Urothelium cell line (cell line): ENCODE data around the gene KIF1B.

ENCODE experiments used
- DNase-seq: peaks from one replicate; pipeline ENCODE4 v3.0.0; 2011; ENCODE audit warnings: low spot score, mixed read lengths
- FAIRE-seq: peaks from 2 replicates; lab custom pipeline; 2011; peaks lifted over from hg19 to GRCh38; lab: Jason Lieb, UNC

The KIF1B gene

DNA sequence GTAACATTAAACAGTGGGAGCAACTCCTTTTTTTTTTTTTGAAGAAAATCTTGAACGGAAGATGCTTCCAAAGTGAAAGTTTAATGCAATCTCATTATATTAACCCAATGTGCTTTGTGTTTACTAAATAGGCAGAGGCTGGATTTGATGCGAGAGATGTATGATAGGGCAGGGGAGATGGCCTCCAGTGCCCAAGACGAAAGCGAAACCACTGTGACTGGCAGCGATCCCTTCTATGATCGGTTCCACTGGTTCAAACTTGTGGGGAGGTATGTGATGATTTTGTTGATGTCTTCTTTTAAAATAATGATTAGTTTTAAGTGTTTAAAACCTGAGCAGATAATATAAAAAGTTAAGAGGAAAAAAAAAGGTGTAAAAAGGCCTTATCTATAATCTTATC, 114.3 kb downstream of the KIF1B start:
- no peak for FAIRE-seq

DNA sequence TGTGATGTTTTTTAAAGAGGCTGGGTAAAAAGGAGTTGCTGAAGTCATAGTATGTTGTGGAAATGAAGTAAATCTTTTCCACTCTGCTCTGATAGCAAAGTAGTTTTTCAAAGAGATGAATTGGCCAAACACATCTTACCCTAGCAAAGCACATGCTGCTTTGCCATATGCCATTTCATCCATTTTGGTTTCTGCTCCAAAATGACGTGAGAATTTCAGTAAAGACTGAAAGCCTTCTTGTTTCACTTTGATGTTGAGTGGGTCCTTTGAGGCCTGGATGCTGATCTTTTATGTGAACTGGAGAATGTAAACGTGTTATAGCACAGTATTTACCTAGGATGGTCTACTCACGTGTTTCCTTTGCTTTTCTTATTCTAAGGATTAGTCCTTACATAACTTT, 115.2 kb downstream of the KIF1B start:
- FAIRE-seq, result no peak
- DNase-seq, result no peak

More for the DNA sequence above, 114.3 kb downstream of the KIF1B start:
- DNase-seq, result no peak

DNA sequence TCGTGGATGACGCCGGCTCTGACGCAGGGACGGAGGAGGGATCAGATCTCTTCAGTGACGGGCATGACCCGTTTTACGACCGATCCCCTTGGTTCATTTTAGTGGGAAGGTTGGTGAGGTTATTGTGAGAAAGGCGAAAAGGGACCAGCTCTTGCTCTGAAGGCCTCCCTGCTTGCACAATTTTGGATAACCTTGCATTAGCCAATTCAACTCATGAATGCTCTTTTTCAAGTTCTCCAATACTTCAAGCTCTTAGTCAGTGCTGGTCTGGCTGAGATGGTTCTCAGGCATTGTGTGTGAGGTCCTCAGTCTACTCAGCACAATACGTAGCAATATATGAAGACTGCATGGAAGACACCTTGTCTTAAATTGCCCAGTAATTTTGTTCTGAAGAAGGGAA, 115.9 kb downstream of the KIF1B start:
- FAIRE-seq (no peak), DNase-seq (no peak)

DNA sequence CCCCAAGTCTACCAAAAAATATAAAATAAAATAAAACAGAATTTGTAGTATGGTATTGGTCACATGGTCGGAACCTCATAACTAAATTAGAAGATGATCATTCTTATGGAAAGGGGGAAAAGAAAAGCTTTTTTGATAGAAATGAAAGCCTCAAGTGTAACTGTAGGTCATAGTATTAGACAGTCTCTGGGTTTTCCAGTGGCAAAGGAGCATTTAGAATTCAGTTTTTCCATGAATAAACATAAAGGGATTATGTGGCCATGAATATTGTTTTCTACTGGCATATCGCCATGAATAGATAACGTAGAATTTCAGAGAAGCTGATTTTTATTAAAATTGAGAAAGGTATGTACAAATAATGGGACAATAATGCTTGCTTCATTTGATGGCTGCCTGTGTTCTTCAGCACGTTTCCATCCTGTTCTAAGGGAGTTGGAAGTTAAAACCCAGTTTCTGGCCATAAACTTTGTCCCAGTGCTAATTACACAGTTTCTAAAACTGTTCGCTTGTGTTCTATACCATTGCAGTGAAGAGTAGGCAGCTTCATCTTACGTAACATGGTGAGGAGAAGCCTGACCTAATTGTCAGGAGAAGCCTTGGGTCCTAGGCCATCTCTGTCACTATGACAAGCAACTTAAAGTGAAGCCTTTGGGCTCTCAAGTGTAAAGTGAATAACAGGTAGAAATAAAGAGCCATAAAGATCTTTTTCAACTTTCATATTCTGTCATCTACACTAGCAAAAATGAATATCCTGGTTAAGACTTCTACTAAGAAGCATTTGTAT, 118.0 kb downstream of the KIF1B start:
- DNase-seq, result no peak
- no peak for FAIRE-seq

DNA sequence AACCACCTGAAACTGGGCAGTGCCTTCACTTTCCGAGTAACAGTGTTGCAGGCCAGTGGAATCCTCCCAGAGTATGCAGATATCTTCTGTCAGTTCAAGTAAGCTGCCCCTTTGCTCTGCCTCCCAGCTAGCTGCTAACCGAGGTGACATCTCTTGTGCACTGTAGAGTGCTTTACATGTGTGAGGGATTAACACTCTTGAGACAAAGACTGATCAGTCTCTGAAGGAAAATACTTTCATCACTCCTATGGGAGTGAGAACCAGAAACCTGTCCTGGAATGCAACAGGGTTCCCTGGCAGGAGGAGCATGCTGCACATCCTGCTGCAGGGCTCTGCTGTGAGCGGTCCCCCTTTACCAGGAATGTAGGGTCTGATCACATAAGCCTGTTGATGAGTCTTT, 127.1 kb downstream of the KIF1B start:
- no peak for FAIRE-seq
- DNase-seq, result no peak

DNA sequence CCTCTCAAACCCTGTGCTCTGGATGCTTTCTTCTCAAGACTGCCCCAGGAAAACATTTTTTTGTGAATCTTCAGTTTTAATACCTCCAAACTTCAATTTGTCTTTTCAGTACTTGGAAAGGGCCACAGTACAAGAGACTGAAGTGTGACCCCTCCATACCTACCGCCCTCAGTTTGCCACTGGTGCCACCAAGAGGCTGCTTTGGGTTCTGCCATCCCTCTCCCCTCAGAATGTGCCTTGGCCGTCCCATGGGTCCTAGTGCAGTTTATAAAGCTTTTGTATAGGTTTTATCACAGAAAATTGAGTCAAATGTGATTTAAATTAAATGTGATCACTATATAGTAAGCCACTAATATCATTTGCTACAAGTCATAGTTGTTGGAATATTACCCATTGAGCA, 127.7 kb downstream of the KIF1B start:
- DNase-seq (peak; percentile 61), FAIRE-seq (no peak)

DNA sequence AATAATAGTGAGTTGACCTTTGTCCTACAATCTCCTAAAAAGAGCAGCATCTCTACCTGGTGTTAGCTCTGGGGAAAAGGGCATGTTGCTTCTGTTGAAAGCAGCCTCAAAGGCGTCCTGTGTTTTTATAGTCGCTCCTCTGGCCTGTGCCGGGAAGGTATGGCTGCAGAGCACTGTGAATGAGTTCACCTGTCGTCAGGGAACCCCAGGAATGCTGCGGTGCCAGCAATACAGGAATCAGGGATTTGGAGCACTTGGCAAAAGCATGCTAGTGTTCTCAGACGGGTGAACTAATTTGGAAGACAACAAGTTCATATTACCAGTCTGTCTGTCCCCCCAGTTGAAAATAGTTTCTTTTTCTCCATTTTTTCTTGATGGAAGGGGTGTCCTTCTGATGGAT, 128.2 kb downstream of the KIF1B start:
- no peak for DNase-seq

DNA sequence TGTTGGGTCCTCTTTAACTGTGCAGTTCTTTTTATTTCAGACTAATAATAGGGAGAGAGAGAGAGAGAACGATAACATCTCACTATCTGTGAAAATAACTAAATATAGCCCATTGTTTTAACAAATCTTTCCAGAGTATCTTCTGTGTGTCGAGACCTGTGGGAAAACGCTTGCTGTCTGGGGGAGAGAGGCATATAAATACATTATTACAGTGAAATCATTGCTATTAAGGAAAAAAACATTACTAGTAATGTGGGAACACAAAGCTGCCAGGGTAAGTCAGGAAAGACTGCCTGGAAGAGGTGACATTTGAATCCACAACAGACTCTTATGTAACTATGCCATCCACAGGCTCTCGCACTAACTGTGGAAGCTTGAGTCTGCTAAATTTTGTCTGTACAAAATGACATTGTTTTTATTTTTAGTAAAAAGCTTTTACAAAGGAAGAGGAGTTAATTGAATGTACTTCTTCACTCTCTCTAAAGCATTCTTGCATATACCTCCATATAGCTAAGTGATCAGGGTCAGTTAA, 128.7 kb downstream of the KIF1B start:
- DNase-seq (no peak), FAIRE-seq (no peak)

More for the DNA sequence above, 128.2 kb downstream of the KIF1B start:
- FAIRE-seq, result no peak

DNA sequence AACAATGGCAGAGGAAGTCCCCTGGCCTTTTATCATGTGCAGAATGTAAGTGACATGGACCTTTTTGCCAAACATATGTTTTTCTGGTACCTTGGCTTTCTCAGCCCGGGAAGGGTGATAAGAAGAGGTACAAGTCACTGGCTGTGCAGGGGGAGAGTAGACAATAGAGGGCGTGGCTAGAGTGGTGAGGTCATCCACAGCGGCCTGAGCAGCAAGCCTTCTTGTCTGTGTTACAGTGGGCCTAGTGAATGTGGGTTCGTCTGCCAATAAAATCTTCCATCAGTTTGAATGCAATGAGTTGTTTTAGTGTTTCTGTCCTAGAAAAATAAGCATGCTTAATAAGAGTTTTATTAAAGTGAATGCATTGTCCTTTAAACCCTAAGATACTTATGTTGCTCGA, 129.4 kb downstream of the KIF1B start:
- DNase-seq (peak; percentile 82), FAIRE-seq (no peak)

DNA sequence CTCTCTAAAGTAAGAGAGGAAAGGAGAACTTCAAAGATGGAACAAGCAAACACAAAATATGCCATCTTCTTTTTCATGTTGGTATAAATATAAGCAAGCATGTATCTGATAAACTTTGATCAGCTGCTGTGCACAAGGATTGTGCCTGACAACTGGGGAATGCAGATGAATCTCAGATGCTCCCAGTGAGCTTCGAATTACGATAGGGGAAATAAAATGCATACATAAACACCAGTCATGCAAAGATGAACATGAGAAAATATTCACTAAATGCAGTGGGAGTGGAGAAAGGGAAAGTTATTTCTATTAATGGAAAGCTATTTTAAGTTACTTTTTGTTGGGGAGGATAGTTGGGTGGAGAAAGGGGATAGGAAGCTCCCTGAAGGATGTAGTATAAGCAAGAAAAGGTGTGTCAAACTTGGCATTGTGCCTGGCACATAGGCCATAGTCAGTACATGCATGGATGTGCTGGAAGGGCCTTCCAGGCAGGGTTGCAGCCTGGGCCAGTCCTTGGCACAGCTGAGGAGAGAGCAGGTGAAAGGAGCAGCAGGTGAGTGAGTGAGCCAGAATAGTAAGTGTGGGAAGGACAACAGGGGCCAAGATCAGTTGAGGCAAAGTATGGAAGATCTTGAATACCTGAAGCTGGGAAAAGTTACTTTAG, 130.7 kb downstream of the KIF1B start:
- FAIRE-seq (no peak), DNase-seq (no peak)

DNA sequence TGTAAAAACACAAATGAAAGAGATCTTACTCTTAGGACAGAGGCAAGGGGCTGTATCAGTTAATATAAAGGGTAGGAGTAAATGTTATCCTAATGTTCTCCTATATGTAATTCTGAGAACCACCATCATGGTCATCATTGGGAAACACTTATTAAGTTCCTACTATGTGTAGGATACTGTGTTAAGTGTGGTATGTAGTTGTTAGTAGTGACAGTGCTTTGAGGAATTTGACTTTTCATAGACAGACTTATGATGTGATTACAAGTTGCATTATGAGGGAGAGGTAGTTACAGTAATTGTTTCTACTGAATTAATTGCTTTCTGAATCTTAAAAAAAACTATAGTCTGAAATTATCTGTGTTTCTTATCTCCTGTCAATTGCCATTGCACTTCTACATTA, 136.7 kb downstream of the KIF1B start:
- DNase-seq (no peak), FAIRE-seq (no peak)

DNA sequence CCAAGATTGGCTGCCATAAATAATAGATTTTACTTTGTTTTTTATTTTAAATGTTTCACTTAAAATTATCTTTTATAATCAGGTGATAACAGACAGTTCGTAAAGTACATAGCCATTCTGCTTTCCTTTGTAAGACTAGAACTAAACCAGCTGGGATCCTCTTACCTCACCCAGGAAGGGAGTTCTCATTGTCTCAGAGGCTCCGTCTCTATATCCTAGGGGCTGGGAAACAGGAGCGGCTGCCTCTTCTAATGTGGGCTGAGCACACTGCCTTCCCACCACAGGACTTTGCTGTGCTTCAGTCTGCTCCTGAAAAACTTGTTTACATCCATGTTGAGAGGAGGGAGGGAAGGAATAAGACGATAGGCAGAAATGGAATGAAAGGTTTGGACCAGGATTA, 142.9 kb downstream of the KIF1B start:
- DNase-seq, result no peak
- FAIRE-seq, result no peak

DNA sequence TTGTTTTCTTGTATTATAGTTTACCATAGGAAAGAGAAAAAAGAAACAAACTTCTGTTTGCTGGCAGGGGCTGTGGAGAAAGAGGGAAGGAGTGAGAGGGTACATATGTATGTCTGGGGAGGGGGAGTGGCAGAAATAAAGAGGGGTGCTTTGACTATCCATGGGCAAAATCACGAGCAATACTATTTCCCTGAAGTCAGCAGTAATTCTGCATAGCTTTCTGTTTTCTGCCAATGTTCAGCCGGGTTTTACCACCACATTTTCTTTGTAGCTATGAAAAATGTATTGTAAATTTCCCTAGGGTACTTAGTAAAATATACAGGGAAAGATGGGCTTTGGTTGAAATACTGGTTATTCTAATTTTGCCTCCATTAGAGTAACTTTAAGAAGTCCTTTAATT, 143.3 kb downstream of the KIF1B start:
- DNase-seq, result no peak
- no peak for FAIRE-seq

DNA sequence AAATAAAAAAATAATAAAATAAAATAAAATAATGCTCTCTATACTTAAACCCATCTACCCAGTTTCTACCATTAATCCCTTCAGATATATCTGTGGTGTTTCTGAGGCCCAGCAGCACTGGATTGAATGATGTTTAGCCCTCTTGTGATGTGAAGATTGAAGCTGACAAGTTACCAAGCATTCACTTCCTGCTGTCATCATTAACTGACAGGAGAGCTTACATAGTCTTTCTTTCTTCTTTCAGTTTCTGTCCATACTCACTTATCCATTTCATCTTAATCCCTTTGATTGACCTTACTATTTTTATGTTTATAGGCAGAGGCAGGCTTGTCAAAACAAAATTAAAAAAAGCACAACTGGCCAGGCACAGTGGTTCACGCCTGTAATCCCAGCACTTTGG, 149.7 kb downstream of the KIF1B start:
- FAIRE-seq (no peak), DNase-seq (no peak)

DNA sequence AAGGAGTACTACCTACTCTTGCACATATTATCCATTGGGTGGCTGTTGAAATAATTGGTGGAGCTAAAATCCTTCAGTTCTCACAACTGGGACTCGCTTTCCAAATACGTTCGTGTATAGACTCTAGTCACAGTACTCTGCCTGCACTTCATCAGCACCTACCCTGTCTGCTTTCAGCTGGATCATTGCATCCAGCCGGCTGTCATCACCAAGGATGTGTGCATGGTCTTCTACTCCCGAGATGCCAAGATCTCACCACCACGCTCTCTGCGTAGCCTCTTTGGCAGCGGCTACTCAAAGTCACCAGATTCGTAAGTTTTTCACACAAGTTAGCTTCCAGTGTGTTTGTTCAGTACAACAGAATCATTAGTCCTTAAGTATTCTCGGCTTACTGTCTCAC, 151.1 kb downstream of the KIF1B start:
- DNase-seq (no peak), FAIRE-seq (no peak)

DNA sequence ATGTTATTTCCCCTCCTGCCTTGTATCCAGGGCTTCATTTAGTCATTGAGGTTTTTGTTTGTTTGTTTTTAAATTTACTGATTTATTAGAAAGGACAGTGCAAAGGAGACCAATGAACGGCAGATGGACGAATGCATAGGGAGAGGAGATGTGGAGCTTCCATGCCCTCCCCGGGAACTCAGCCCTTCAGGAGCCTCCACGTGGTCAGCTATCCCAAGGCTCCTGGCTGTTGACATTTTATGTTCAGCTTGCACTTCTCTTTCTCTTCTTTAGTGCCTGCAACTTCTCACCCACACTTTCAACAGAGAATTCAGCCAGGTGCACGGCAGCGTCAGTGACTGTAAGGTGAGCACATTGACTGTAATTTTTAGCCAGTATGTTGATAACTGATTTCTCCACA, 157.8 kb downstream of the KIF1B start:
- FAIRE-seq (no peak), DNase-seq (no peak)

DNA sequence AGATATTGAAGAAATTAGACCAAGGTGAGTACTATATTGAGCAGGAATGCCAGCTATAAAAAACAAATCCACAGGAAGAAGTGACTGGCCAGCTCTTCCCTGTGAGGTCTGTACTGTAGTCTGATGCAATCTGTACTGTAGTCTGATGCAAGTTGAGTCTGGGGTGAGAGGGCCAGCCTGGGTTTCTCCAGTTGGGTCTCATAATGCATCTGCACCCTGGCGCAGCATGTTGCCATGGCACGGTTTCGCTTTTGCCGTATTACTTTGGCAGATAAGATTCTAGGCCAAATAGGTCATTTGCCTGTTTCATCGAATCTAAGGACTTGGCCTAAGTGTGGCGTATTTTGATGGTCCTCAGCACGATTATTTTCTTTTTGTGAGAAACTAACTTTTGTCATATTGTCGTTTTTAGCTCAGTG, 164.1 kb downstream of the KIF1B start:
- DNase-seq (no peak), FAIRE-seq (no peak)

DNA sequence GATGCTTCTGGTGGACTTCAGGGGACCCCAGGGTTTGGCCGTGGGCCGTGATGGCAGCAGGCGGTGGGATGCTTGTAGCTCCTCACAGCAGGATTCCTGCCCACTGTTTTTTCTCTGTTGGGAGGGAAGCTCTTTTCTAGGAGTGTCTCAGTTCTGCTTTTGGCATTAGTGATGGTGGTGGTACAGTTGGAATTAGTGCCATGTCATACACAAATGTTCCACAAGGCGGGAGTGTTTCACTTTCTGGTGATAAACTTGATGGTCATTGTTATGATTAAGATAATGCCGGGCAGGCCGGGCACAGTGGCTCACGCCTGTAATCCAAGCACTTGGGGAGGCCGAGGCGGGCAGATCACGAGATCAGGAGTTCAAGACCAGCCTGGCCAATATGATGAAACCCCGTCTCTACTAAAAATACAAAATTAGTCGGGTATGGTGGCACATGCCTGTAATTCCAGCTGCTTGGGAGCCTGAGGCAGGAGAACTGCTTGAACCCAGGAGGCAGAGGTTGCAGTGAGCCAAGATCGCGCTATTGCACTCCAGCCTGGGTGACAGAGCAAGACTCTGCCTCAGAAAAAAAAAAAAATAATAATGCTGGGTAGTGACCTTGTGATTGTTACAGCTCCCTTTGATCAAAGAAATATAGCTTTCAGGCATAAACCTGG, 167.1 kb downstream of the KIF1B start:
- peak; percentile 59 for DNase-seq
- peak; percentile 63 for FAIRE-seq

DNA sequence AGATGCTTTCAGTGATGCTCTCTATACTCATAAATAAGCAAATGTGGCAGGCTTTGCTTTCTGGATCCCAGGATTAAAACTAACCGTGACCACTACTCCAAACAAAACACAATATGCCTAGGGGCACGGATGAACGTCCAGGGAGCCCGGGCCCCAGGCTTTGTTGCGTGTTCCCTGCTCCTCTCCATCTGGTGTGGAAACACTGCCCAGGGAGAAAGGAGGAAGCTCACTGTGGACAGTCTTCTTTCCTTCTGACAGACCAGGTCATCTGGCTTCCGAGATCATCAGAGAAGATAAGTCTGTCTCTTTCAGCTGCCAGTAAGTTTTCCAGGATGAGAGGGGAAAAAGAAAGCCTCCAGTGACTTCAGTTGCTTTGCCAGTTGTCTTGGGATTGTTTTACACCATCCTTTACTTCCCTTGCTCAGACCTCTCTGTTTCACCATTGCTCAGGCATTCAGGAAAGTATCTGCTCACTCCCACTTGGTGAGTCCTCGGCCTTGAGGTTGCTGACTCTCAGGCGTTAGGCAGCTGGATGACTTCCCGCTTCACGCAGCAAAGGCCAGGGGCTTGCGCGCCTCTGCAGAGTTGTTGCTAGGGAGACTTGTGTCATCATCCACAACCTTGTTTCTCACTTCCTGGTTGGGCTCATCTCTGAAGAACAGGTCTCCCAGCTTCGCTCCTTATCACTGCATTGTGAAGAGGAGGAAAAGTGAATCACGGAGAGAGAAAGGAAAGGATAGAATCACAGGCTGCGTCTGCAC, 167.9 kb downstream of the KIF1B start:
- DNase-seq, result no peak

DNA sequence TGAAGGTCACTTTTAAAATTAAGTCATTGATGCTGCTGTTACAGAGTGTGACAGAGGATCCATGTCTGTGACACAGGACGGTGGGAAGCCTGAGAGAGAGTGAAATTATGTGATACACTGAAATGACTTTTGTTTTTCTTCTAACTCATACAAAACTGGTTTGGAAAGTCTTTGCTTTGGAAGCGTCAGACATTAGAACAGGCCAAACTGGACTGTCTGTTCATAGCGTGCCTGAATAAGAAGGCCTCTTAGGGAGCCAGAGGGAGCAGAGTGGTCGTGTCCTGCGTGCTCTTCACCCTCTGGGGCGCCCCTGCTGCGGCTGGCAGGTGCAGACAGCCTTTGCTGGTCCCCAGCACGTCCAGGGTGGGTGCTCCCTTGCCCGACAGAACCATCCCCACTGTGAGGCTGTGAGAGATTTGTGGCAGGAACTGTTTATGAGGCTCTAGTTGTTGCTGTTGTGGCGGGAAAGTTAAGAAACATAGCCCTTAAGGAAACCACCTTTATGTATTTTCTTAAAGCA, 168.8 kb downstream of the KIF1B start:
- FAIRE-seq, result no peak

More for the DNA sequence above, 167.9 kb downstream of the KIF1B start:
- FAIRE-seq, result no peak

DNA sequence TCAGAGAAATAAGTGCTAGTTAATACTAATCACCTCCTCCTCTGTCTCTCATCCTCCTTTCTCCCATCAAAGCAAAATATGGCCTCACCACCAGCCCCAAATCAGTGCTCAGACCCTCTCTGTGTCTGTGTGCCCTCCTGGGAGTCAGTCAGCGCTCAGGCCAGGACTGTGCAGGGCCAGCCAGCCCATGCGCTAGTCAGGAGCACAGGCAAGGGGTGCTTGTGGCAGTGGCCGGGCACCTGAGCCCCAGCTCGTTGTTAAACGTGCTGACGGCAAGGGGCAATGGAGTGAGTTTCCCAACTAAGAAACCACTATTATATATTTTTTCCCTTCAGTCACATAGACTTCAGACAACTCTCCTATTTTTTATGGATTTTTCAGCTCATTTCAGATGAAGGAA, 169.3 kb downstream of the KIF1B start:
- no peak for DNase-seq
- no peak for FAIRE-seq

More for the DNA sequence above, 168.8 kb downstream of the KIF1B start:
- DNase-seq, result no peak
